GM23338 (cell line): ENCODE data around the gene AIF1L. TPM values are rescaled to one million over a fixed set of nuclear protein-coding genes. Genes with fewer than 3 reads are reported as not detected.

Source experiments
- ATAC-seq: fragments of 200-7000 bp; cut with Tn5 transposase; 3 replicates; pipeline ENCODE4 v1.9.1; 2020
- DNase-seq: peaks from one replicate; pipeline ENCODE4 v3.0.0-alpha.2; 2015; ENCODE audit warnings: low spot score
- H2AFZ ChIP-seq: fragments of 200-600 bp; sonication (generic); 2 replicates; pipeline ENCODE4 v1.8.0; 2016; ENCODE audit warnings: antibody characterized with exemption, mild to moderate bottlenecking, moderate library complexity
- H3F3A ChIP-seq: fragments of 200-600 bp; sonication (generic); replicated peaks from 2 replicates; pipeline ENCODE4 v1.8.0; 2017; ENCODE audit warnings: antibody characterized with exemption, mixed run types, low read depth
- H3K27ac ChIP-seq: fragments of 200-600 bp; sonication (generic); 2 replicates; pipeline ENCODE4 v1.6.1; 2016; ENCODE audit warnings: low read depth
- H3K27me3 ChIP-seq: fragments of 200-600 bp; sonication (generic); 2 replicates; pipeline ENCODE4 v1.8.0; 2016; ENCODE audit warnings: mild to moderate bottlenecking, mixed run types, moderate library complexity; ENCODE audit not compliant: insufficient read depth
- H3K36me3 ChIP-seq: fragments of 200-600 bp; sonication (generic); 2 replicates; pipeline ENCODE4 v1.8.0; 2016; ENCODE audit warnings: mild to moderate bottlenecking; ENCODE audit not compliant: insufficient read depth
- H3K4me1 ChIP-seq: fragments of 200-600 bp; sonication (generic); 2 replicates; pipeline ENCODE4 v1.8.0; 2016; ENCODE audit warnings: mild to moderate bottlenecking, moderate library complexity; ENCODE audit not compliant: insufficient read depth
- H3K4me2 ChIP-seq: fragments of 200-600 bp; sonication (generic); 2 replicates; pipeline ENCODE4 v1.7.1; 2017; ENCODE audit warnings: mixed run types
- H3K4me3 ChIP-seq: fragments of 200-600 bp; sonication (generic); 2 replicates; pipeline ENCODE4 v1.6.1; 2016; ENCODE audit warnings: mixed run types
- H3K79me2 ChIP-seq: fragments of 200-600 bp; sonication (generic); replicated peaks from 2 replicates; pipeline ENCODE4 v1.8.0; 2017; ENCODE audit warnings: mild to moderate bottlenecking; ENCODE audit not compliant: insufficient read depth
- H3K9me2 ChIP-seq: fragments of 200-600 bp; sonication (generic); 2 replicates; pipeline ENCODE4 v1.8.0; 2017; ENCODE audit not compliant: insufficient read depth
- H4K20me1 ChIP-seq: fragments of 200-600 bp; sonication (generic); replicated peaks from 2 replicates; pipeline ENCODE4 v1.8.0; 2017; ENCODE audit warnings: mild to moderate bottlenecking; ENCODE audit not compliant: insufficient read depth
- H3K27ac Mint-ChIP-seq: 2 replicates; pipeline ENCODE4 v1.8.0; 2020; ENCODE audit warnings: inconsistent platforms, mild to moderate bottlenecking, moderate library complexity, mixed read lengths
- H3K27me3 Mint-ChIP-seq: 3 replicates; pipeline ENCODE4 v1.8.0; 2022; ENCODE audit warnings: low read depth, mild to moderate bottlenecking, moderate library complexity, mixed read lengths, inconsistent platforms; ENCODE audit not compliant: insufficient read depth, poor library complexity
- H3K36me3 Mint-ChIP-seq: 3 replicates; pipeline ENCODE4 v1.8.0; 2021; ENCODE audit warnings: low read depth, mild to moderate bottlenecking, inconsistent platforms, moderate library complexity, mixed read lengths
- H3K4me1 Mint-ChIP-seq: 3 replicates; pipeline ENCODE4 v1.8.0; 2020; ENCODE audit warnings: mild to moderate bottlenecking, inconsistent platforms, mixed read lengths
- H3K4me3 Mint-ChIP-seq: 3 replicates; pipeline ENCODE4 v1.8.0; 2021; ENCODE audit warnings: moderate library complexity, mild to moderate bottlenecking, inconsistent platforms, mixed read lengths
- H3K9me3 Mint-ChIP-seq: 3 replicates; pipeline ENCODE4 v1.8.0; 2020; ENCODE audit warnings: moderate library complexity, mild to moderate bottlenecking, inconsistent platforms, mixed read lengths
- CREB1 ChIP-seq: fragments of 250-450 bp; sonication (Bioruptor Pico); IDR thresholded peaks from 2 replicates; pipeline ENCODE4 v1.5.0; 2020; ENCODE audit warnings: low read depth, mild to moderate bottlenecking, moderate library complexity
- EZH2 ChIP-seq: fragments of 200-600 bp; sonication (generic); IDR thresholded peaks from one replicate; pipeline ENCODE4 v1.8.0; 2017; ENCODE audit warnings: antibody characterized with exemption, mild to moderate bottlenecking, low read depth; ENCODE audit not compliant: unreplicated experiment
- EZH2phosphoT487 ChIP-seq: fragments of 200-600 bp; sonication (generic); IDR thresholded peaks from one replicate; pipeline ENCODE4 v1.8.1; 2018; ENCODE audit warnings: antibody characterized with exemption; ENCODE audit not compliant: unreplicated experiment
- STAT1 ChIP-seq: IDR thresholded peaks from one replicate; pipeline ENCODE4 v1.6.1; 2016; ENCODE audit warnings: antibody characterized with exemption; ENCODE audit not compliant: unreplicated experiment
- ZNF114 ChIP-seq: fragments of 250-450 bp; sonication (Bioruptor Pico); IDR thresholded peaks from 2 replicates; pipeline ENCODE4 v1.5.0; 2020; ENCODE audit warnings: mild to moderate bottlenecking, moderate library complexity
- polyA plus RNA-seq: library from polyadenylated mRNA; unstranded; fragments of >200 nt; fragmentation: Nextera tagmentation; extraction: Ambion mirVana; gene quantifications from 2 replicates; pipeline ENCODE4 v1.2.1, GENCODE V29; 2016
- total RNA-seq: library from RNA; depleted of rRNA; stranded (reverse); fragments of >200 nt; shearing (Covaris generic); gene quantifications from 2 replicates; pipeline ENCODE4 v1.2.3, GENCODE V29; 2014
- TF ChIP-seq, protein P1 (sequence below): IDR thresholded peaks from 2 replicates; pipeline ENCODE4 v1.6.1; 2016; ENCODE audit warnings: antibody characterized with exemption
- TF ChIP-seq, protein P2 (sequence below), 2 experiments: fragments of 200-600 bp in 1 of 2; sonication (generic) in 1 of 2; conservative IDR thresholded peaks; 2 replicates each; pipeline versions ENCODE4 v1.5.1 to v1.6.1; 2016 to 2017; ENCODE audit warnings: antibody characterized with exemption in 2 of 2, low read depth in 2 of 2, mild to moderate bottlenecking in 2 of 2, moderate library complexity in 1 of 2
- TF ChIP-seq, protein P3 (sequence below): IDR thresholded peaks from one replicate; pipeline ENCODE4 v1.6.1; 2018; ENCODE audit warnings: antibody characterized with exemption; ENCODE audit not compliant: unreplicated experiment

Gene AIF1L
- total and polyA plus RNA-seq, 2 experiments from 2014 or later, result 76.4 to 87.8 TPM

DNA sequence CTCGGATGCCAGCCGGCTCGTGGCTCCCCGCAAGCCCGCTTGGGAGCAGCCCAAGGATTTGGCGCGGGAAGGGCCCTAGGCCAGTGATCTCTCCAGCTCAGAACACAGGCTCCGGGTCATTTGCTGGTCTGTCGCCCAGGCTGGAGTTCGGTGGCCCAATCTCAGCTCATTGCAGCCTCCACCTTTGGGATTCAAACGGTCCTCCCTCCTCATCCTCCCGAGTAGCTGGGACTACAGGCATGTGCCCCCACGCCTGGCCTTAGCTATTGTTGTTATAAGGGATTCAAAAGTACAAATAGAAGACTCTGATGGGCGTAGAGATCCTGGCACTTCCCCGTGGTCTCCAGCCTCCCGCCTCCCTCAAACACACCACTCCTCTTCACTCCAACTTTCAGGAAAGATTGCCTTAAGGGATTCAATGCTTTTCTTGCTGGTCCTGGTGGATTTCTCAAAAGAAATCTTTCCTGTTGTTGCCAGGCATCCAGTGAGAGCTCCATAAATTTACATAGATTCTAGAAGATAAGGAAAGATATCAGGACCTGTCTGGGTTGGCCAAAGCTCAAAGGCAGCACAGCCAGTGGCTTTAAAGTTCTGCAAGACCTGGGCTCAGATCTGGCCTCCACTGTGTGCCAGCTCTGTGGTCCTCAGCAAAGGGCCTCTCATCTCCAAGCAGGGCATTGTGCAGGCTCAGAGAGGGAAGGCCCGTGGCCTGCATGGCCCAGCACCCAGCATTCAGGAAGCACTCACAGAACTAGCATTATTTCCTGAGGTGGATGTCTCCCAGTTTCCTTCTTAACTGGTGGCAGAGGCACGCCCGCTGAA is 1.0 kb downstream of the AIF1L start:
- DNase-seq (no peak), ATAC-seq (no peak)
- Histone ChIP-seq H3K79me2 (peaks cover 20% of the 10 kb centered on the region), H3K4me2 (peak overlapping the region; percentile 81), H3K27ac (peak overlapping the region; percentile 88), H3F3A (peaks cover 9% of the 10 kb centered on the region; the same call in 1 of the 2 replicates), H3K4me1 (peaks cover 40% of the 10 kb centered on the region), H3K9me2 (no peaks in the 10 kb centered on the region), H2AFZ (no peak overlapping the region), H3K4me3 (peak overlapping the region; percentile 85), H3K36me3 (no peaks in the 10 kb centered on the region), H4K20me1 (no peaks in the 10 kb centered on the region; the same call in 1 of the 2 replicates), H3K27me3 (no peaks in the 10 kb centered on the region)
- Mint-ChIP-seq H3K4me1 (peaks cover 47% of the 10 kb centered on the region), H3K27me3 (peaks cover 12% of the 10 kb centered on the region), H3K36me3 (peaks cover 34% of the 10 kb centered on the region), H3K9me3 (no peaks in the 10 kb centered on the region), H3K27ac (peak overlapping the region; percentile 69; the same call in 1 of the 2 replicates), H3K4me3 (peak overlapping the region; percentile 75)
- TF ChIP-seq, protein P1, sequence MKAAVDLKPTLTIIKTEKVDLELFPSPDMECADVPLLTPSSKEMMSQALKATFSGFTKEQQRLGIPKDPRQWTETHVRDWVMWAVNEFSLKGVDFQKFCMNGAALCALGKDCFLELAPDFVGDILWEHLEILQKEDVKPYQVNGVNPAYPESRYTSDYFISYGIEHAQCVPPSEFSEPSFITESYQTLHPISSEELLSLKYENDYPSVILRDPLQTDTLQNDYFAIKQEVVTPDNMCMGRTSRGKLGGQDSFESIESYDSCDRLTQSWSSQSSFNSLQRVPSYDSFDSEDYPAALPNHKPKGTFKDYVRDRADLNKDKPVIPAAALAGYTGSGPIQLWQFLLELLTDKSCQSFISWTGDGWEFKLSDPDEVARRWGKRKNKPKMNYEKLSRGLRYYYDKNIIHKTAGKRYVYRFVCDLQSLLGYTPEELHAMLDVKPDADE, result no peak
- TF ChIP-seq, protein P2, sequence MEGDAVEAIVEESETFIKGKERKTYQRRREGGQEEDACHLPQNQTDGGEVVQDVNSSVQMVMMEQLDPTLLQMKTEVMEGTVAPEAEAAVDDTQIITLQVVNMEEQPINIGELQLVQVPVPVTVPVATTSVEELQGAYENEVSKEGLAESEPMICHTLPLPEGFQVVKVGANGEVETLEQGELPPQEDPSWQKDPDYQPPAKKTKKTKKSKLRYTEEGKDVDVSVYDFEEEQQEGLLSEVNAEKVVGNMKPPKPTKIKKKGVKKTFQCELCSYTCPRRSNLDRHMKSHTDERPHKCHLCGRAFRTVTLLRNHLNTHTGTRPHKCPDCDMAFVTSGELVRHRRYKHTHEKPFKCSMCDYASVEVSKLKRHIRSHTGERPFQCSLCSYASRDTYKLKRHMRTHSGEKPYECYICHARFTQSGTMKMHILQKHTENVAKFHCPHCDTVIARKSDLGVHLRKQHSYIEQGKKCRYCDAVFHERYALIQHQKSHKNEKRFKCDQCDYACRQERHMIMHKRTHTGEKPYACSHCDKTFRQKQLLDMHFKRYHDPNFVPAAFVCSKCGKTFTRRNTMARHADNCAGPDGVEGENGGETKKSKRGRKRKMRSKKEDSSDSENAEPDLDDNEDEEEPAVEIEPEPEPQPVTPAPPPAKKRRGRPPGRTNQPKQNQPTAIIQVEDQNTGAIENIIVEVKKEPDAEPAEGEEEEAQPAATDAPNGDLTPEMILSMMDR (conservative IDR thresholded peaks at IDR 0.05; ENCODE audit: low read depth in 2 of 2), result no peak
- TF ChIP-seq, protein P3, sequence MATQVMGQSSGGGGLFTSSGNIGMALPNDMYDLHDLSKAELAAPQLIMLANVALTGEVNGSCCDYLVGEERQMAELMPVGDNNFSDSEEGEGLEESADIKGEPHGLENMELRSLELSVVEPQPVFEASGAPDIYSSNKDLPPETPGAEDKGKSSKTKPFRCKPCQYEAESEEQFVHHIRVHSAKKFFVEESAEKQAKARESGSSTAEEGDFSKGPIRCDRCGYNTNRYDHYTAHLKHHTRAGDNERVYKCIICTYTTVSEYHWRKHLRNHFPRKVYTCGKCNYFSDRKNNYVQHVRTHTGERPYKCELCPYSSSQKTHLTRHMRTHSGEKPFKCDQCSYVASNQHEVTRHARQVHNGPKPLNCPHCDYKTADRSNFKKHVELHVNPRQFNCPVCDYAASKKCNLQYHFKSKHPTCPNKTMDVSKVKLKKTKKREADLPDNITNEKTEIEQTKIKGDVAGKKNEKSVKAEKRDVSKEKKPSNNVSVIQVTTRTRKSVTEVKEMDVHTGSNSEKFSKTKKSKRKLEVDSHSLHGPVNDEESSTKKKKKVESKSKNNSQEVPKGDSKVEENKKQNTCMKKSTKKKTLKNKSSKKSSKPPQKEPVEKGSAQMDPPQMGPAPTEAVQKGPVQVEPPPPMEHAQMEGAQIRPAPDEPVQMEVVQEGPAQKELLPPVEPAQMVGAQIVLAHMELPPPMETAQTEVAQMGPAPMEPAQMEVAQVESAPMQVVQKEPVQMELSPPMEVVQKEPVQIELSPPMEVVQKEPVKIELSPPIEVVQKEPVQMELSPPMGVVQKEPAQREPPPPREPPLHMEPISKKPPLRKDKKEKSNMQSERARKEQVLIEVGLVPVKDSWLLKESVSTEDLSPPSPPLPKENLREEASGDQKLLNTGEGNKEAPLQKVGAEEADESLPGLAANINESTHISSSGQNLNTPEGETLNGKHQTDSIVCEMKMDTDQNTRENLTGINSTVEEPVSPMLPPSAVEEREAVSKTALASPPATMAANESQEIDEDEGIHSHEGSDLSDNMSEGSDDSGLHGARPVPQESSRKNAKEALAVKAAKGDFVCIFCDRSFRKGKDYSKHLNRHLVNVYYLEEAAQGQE, result no peak
- TF ChIP-seq EZH2 (no peak), CREB1 (CRISPR knock-in tag) (no peak), ZNF114 (no peak), STAT1 (no peak), EZH2phosphoT487 (no peak)
